GM12892 (cell line): ENCODE results near the gene CHST6.
"Not testable (repeated sequence)": the region's sequence is repeated elsewhere in the genome, so short reads cannot be mapped to it uniquely, and the experiment has no call there.

Source experiments
- DNase-seq: peaks from one replicate; pipeline ENCODE4 v3.0.0; 2011; ENCODE audit not compliant: insufficient read length
- FAIRE-seq: peaks from 2 replicates; lab custom pipeline; 2011; peaks lifted over from hg19 to GRCh38; lab: Jason Lieb, UNC
- POLR2A ChIP-seq: IDR thresholded peaks from 2 replicates; pipeline ENCODE4 v1.6.1; 2011; ENCODE audit warnings: low read depth, low read length, control low read depth
- POLR2AphosphoS5 ChIP-seq: IDR thresholded peaks from 2 replicates; pipeline ENCODE4 v1.6.1; 2011; ENCODE audit warnings: low read depth, low read length, control low read depth
- TAF1 ChIP-seq: IDR thresholded peaks from 2 replicates; pipeline ENCODE4 v1.6.1; 2011; ENCODE audit warnings: low read depth, mild to moderate bottlenecking, control low read depth, low read length, borderline replicate concordance

Gene CHST6

GRCh38 chr16:75529056-75529905, 34.0 kb upstream of the CHST6 start:
- DNase-seq, result no peak
- TF ChIP-seq POLR2A (no peak), POLR2AphosphoS5 (no peak), TAF1 (no peak)
- FAIRE-seq, result no peak

GRCh38 chr16:75527825-75528299, 32.6 kb upstream of the CHST6 start:
- no peak for DNase-seq
- TF ChIP-seq POLR2A (no peak), POLR2AphosphoS5 (no peak), TAF1 (no peak)
- FAIRE-seq, result no peak

GRCh38 chr16:75526032-75526790, 31.0 kb upstream of the CHST6 start:
- TF ChIP-seq POLR2A (no peak), POLR2AphosphoS5 (no peak), TAF1 (no peak)
- DNase-seq (no peak), FAIRE-seq (no peak)

- no peak for DNase-seq
- FAIRE-seq, result no peak
- no peak for TF ChIP-seq POLR2A
- no peak for TF ChIP-seq POLR2AphosphoS5
- no peak for TF ChIP-seq TAF1
Observed at GRCh38 chr16:75519175-75519574, 23.9 kb upstream of the CHST6 start.

GRCh38 chr16:75516189-75516966, 21.1 kb upstream of the CHST6 start:
- not testable (repeated sequence) for DNase-seq, FAIRE-seq

GRCh38 chr16:75514296-75514695, 19.1 kb upstream of the CHST6 start:
- no peak for FAIRE-seq
- TF ChIP-seq POLR2A (no peak), POLR2AphosphoS5 (no peak), TAF1 (no peak)
- DNase-seq, result no peak

GRCh38 chr16:75506574-75506973, 11.3 kb upstream of the CHST6 start:
- no peak for FAIRE-seq
- TF ChIP-seq TAF1 (no peak), POLR2A (no peak), POLR2AphosphoS5 (no peak)
- DNase-seq, result no peak

- FAIRE-seq (no peak), DNase-seq (no peak)
Observed at GRCh38 chr16:75506107-75506506, 10.9 kb upstream of the CHST6 start.

GRCh38 chr16:75503801-75504200, 8.6 kb upstream of the CHST6 start:
- FAIRE-seq, result no peak
- TF ChIP-seq POLR2AphosphoS5 (no peak), POLR2A (no peak), TAF1 (no peak)
- DNase-seq, result no peak

More at GRCh38 chr16:75506107-75506506, 10.9 kb upstream of the CHST6 start:
- TF ChIP-seq TAF1 (no peak), POLR2A (no peak), POLR2AphosphoS5 (no peak)

GRCh38 chr16:75502916-75503605, 7.8 kb upstream of the CHST6 start:
- TF ChIP-seq POLR2AphosphoS5 (no peak), TAF1 (no peak), POLR2A (no peak)
- no peak for DNase-seq
- no peak for FAIRE-seq

GRCh38 chr16:75501820-75502219, 6.6 kb upstream of the CHST6 start:
- not testable (repeated sequence) for FAIRE-seq, DNase-seq
